ENCODE data around the gene RNF133.

RNF133 gene

DNA sequence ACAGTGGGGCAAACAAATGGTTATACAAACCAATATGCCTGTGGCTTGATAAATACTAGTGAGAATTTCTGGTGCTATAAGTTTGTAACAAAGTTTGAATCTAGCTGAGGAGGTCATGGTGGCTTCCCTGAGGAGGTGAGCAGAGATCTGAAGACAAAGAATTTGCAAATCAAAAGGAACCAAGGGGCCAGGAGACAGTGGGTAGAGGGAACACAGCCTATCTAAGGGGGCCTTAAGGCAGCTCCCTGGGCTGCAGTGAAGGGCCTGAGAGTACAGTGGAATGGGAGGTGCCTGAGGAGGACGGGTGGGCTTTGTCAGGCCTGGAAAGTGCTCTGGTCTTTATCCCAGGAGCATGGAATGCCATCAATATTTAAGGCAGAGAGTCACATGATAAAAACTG lies 21.8 kb downstream of the RNF133 start:
- Histone ChIP-seq H3K36me3 (ENCODE audit: insufficient read depth, low read length) (no peaks in the 10 kb centered on the region), H3F3A (ENCODE audit: low read depth) (no peaks in the 10 kb centered on the region), H3K27me3 (ENCODE audit: insufficient read depth, low read length, poor library complexity, severe bottlenecking) (no peaks in the 10 kb centered on the region), H3K4me1 (ENCODE audit: insufficient read depth, low read length, poor library complexity, severe bottlenecking) (no peaks in the 10 kb centered on the region), H3K9ac (ENCODE audit: low read depth, low read length, poor library complexity, severe bottlenecking) (no peak overlapping the region), H3K4me3 (ENCODE audit: low read length, poor library complexity, severe bottlenecking) (no peak overlapping the region), H3K9me2 (replicated peaks; ENCODE audit: low read depth, low read length) (no peaks in the 10 kb centered on the region), H4K20me1 (ENCODE audit: insufficient read depth, low read length, poor library complexity, severe bottlenecking) (no peaks in the 10 kb centered on the region), H2AFZ (ENCODE audit: low read length) (no peak overlapping the region), H3K4me2 (ENCODE audit: low read depth, low read length, poor library complexity, severe bottlenecking) (no peak overlapping the region), H3K79me2 (ENCODE audit: insufficient read depth, low read length) (no peaks in the 10 kb centered on the region), H3K9me3 (ENCODE audit: insufficient read depth, low read depth, low read length) (no peaks in the 10 kb centered on the region; the same call in 1 of the 2 replicates)
- TF ChIP-seq EZH2phosphoT487 (IDR thresholded peaks at IDR 0.05; ENCODE audit: borderline replicate concordance) = no peak

DNA sequence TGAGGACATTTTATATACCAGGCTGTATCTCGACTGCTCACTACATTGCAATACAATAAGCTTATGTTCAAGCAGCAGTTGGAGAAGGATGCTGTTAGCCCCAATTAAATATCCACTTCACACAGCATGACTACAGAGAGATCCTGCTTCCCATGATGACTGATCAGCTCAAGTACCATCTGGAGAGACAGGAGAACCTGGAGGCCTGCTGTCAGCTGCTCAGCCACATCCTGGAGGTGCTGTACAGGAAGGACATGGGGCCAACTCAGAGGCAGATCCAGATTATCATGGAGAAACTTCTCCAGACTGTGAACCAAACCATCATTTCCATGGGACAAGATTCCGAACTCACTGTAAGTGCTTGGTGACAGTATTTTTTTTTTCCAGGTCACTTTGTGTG lies 22.5 kb downstream of the RNF133 start:
- Histone ChIP-seq H3K4me3 (ENCODE audit: low read length, poor library complexity, severe bottlenecking) (no peak overlapping the region), H3K9me2 (replicated peaks; ENCODE audit: low read depth, low read length) (no peaks in the 10 kb centered on the region), H3K9me3 (ENCODE audit: insufficient read depth, low read depth, low read length) (no peaks in the 10 kb centered on the region; the same call in 1 of the 2 replicates), H3K4me2 (ENCODE audit: low read depth, low read length, poor library complexity, severe bottlenecking) (no peak overlapping the region), H3K79me2 (ENCODE audit: insufficient read depth, low read length) (no peaks in the 10 kb centered on the region), H3K4me1 (ENCODE audit: insufficient read depth, low read length, poor library complexity, severe bottlenecking) (no peaks in the 10 kb centered on the region), H3K27me3 (ENCODE audit: insufficient read depth, low read length, poor library complexity, severe bottlenecking) (no peaks in the 10 kb centered on the region), H3F3A (ENCODE audit: low read depth) (no peaks in the 10 kb centered on the region), H4K20me1 (ENCODE audit: insufficient read depth, low read length, poor library complexity, severe bottlenecking) (no peaks in the 10 kb centered on the region), H3K36me3 (ENCODE audit: insufficient read depth, low read length) (no peaks in the 10 kb centered on the region), H2AFZ (ENCODE audit: low read length) (no peak overlapping the region), H3K9ac (ENCODE audit: low read depth, low read length, poor library complexity, severe bottlenecking) (no peak overlapping the region)
- TF ChIP-seq EZH2phosphoT487 (IDR thresholded peaks at IDR 0.05; ENCODE audit: borderline replicate concordance) = no peak
- TF ChIP-seq, protein P1, sequence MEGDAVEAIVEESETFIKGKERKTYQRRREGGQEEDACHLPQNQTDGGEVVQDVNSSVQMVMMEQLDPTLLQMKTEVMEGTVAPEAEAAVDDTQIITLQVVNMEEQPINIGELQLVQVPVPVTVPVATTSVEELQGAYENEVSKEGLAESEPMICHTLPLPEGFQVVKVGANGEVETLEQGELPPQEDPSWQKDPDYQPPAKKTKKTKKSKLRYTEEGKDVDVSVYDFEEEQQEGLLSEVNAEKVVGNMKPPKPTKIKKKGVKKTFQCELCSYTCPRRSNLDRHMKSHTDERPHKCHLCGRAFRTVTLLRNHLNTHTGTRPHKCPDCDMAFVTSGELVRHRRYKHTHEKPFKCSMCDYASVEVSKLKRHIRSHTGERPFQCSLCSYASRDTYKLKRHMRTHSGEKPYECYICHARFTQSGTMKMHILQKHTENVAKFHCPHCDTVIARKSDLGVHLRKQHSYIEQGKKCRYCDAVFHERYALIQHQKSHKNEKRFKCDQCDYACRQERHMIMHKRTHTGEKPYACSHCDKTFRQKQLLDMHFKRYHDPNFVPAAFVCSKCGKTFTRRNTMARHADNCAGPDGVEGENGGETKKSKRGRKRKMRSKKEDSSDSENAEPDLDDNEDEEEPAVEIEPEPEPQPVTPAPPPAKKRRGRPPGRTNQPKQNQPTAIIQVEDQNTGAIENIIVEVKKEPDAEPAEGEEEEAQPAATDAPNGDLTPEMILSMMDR (conservative IDR thresholded peaks at IDR 0.05; ENCODE audit: low read length) = no peak

DNA sequence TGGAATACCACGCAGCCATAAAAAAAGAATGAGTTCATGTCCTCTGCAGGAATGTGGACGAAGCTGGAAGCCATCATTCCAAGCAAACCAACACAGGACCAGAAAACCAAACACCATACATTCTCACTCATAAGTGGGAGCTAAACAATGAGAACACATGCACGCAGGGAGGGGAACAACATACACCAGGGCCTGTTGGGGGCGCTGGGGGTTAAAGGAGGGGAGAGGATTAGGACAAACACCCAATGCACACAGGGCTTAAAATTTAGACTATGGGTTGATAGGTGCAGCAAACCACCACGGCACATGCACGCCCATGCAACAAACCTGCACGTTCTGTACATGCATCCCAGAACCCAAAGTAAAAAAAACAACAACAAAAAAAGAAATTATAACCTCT lies 23.3 kb downstream of the RNF133 start:
- Histone ChIP-seq H3K79me2 (ENCODE audit: insufficient read depth, low read length) (no peaks in the 10 kb centered on the region), H3K4me1 (ENCODE audit: insufficient read depth, low read length, poor library complexity, severe bottlenecking) (no peaks in the 10 kb centered on the region), H3K36me3 (ENCODE audit: insufficient read depth, low read length) (no peaks in the 10 kb centered on the region), H3K9me3 (ENCODE audit: insufficient read depth, low read depth, low read length) (no peaks in the 10 kb centered on the region; the same call in 1 of the 2 replicates), H3K9me2 (replicated peaks; ENCODE audit: low read depth, low read length) (no peaks in the 10 kb centered on the region), H3K4me2 (ENCODE audit: low read depth, low read length, poor library complexity, severe bottlenecking) (no peak overlapping the region), H4K20me1 (ENCODE audit: insufficient read depth, low read length, poor library complexity, severe bottlenecking) (no peaks in the 10 kb centered on the region), H3K9ac (ENCODE audit: low read depth, low read length, poor library complexity, severe bottlenecking) (no peak overlapping the region), H3K4me3 (ENCODE audit: low read length, poor library complexity, severe bottlenecking) (no peak overlapping the region), H3K27me3 (ENCODE audit: insufficient read depth, low read length, poor library complexity, severe bottlenecking) (no peaks in the 10 kb centered on the region), H2AFZ (ENCODE audit: low read length) (no peak overlapping the region), H3F3A (ENCODE audit: low read depth) (no peaks in the 10 kb centered on the region)
- TF ChIP-seq, protein P1 (conservative IDR thresholded peaks at IDR 0.05; ENCODE audit: low read length) = no peak
- no peak for TF ChIP-seq EZH2phosphoT487 (IDR thresholded peaks at IDR 0.05; ENCODE audit: borderline replicate concordance)

DNA sequence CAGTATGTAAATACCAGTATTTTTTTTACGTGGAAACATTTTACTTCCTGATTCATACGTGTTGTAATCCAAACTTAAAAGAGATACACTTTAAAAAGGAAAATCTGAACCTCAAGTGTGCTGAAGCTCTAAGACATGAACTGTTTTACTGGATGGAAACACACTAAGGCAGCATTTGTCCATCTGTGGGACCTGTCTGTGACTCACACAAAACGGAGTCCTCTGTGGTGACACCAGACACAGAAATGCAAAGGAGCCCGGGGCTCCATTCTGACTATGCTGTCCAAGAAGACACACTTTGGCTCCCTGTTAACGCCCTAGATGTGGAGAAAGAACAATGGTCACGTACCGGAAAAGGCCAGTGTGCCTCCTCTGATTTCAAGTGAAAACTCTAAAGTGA lies 23.9 kb downstream of the RNF133 start:
- H3K27me3 ChIP-seq (ENCODE audit: insufficient read depth, low read length, poor library complexity, severe bottlenecking) = no peaks in the 10 kb centered on the region
- H3K9me2 ChIP-seq (replicated peaks; ENCODE audit: low read depth, low read length) = no peaks in the 10 kb centered on the region
- no peaks in the 10 kb centered on the region for H3F3A ChIP-seq (ENCODE audit: low read depth)
- no peaks in the 10 kb centered on the region; the same call in 1 of the 2 replicates for H3K9me3 ChIP-seq (ENCODE audit: insufficient read depth, low read depth, low read length)
- H3K4me2 ChIP-seq (ENCODE audit: low read depth, low read length, poor library complexity, severe bottlenecking) = no peak overlapping the region
- no peaks in the 10 kb centered on the region for H3K36me3 ChIP-seq (ENCODE audit: insufficient read depth, low read length)
- no peaks in the 10 kb centered on the region for H3K4me1 ChIP-seq (ENCODE audit: insufficient read depth, low read length, poor library complexity, severe bottlenecking)
- no peaks in the 10 kb centered on the region for H4K20me1 ChIP-seq (ENCODE audit: insufficient read depth, low read length, poor library complexity, severe bottlenecking)
- no peak for TF ChIP-seq EZH2phosphoT487 (IDR thresholded peaks at IDR 0.05; ENCODE audit: borderline replicate concordance)
- TF ChIP-seq, protein P1 (conservative IDR thresholded peaks at IDR 0.05; ENCODE audit: low read length) = no peak
- H2AFZ ChIP-seq (ENCODE audit: low read length) = no peak overlapping the region
- H3K79me2 ChIP-seq (ENCODE audit: insufficient read depth, low read length) = no peaks in the 10 kb centered on the region
- H3K9ac ChIP-seq (ENCODE audit: low read depth, low read length, poor library complexity, severe bottlenecking) = no peak overlapping the region
- H3K4me3 ChIP-seq (ENCODE audit: low read length, poor library complexity, severe bottlenecking) = no peak overlapping the region
